GM10266 (cell line): ENCODE data around the gene SLC24A5.

Source experiments
- DNase-seq: peaks from one replicate; pipeline ENCODE4 v3.0.0; 2012; ENCODE audit errors: extremely low spot score
- CTCF ChIP-seq: IDR thresholded peaks from 2 replicates; pipeline ENCODE4 v1.5.1; 2012; ENCODE audit warnings: mild to moderate bottlenecking, low read depth; ENCODE audit not compliant: control insufficient read depth, insufficient read depth; ENCODE audit errors: missing control alignments

The SLC24A5 gene

GRCh38 chr15:48086133-48086532, 34.7 kb upstream of the SLC24A5 start:
- no peak for DNase-seq
- no peak for TF ChIP-seq CTCF

- DNase-seq: no peak
- no peak for TF ChIP-seq CTCF
Measured at GRCh38 chr15:48086576-48086975, 34.2 kb upstream of the SLC24A5 start.

GRCh38 chr15:48087844-48088243, 32.9 kb upstream of the SLC24A5 start:
- DNase-seq: no peak
- no peak for TF ChIP-seq CTCF

- TF ChIP-seq CTCF: no peak
- no peak for DNase-seq
Measured at GRCh38 chr15:48089702-48090101, 31.1 kb upstream of the SLC24A5 start.

- DNase-seq: no peak
- no peak for TF ChIP-seq CTCF
Measured at GRCh38 chr15:48090115-48090514, 30.7 kb upstream of the SLC24A5 start.

- no peak for DNase-seq
- no peak for TF ChIP-seq CTCF
Measured at GRCh38 chr15:48090666-48091065, 30.1 kb upstream of the SLC24A5 start.

GRCh38 chr15:48091522-48091921, 29.3 kb upstream of the SLC24A5 start:
- no peak for TF ChIP-seq CTCF
- no peak for DNase-seq
